ENCODE measurements around the gene OPN4.

The OPN4 gene

GRCh38 chr10:86715836-86716235 lies 61.5 kb downstream of the OPN4 start:
- no peak for DNase-seq (ENCODE audit: low read depth in 4 of 4, low spot score in 1 of 4)

All from stimulated activated CD4-positive, alpha-beta T cell treated with anti-CD3 and anti-CD28 coated beads, Interleukin-1b, Interleukin-23, amount 100 ng/mL, for 24 hours (primary cell).